HCT116 (cell line): ENCODE results near the gene ZNG1B. TPM values are rescaled to one million over a fixed set of nuclear protein-coding genes. Genes with fewer than 3 reads are reported as not detected.
"Not testable (repeated sequence)": the region's sequence is repeated elsewhere in the genome, so short reads cannot be mapped to it uniquely, and the experiment has no call there.

Experiments
- ATAC-seq: fragments of 200-7000 bp; cut with Tn5 transposase; 2 replicates; pipeline ENCODE4 v1.9.1; 2020; ENCODE audit warnings: mild to moderate bottlenecking, moderate library complexity
- BruUV-seq: library from RNA; stranded (reverse); fragments of 400-500 nt; replicated peaks from 2 replicates; lab custom pipeline; 2021; lab: Mats Ljungman, UMichigan
- CTCF ChIA-PET: fragments of 300-600 bp; sonication (Branson Sonifier 250); formaldehyde crosslinking; loops from one replicate; lab custom pipeline; 2021; ENCODE audit warnings: antibody characterized with exemption; lab: Charles Lee
- POLR2A ChIA-PET: fragments of 300-600, 350-600 bp; sonication (Branson Sonifier 250); formaldehyde crosslinking; loops from one replicate; lab custom pipeline; 2021; ENCODE audit warnings: antibody characterized with exemption; lab: Charles Lee
- RAD21 ChIA-PET, 2 experiments: fragments of 300-600 bp; sonication (Branson Sonifier 250); formaldehyde crosslinking; loops; one replicate each; lab custom pipeline; 2023; ENCODE audit warnings: low total read pairs in 2 of 2; ENCODE audit not compliant: uncharacterized antibody in 2 of 2, unreplicated experiment in 2 of 2, low non-redundant PET in 1 of 2; lab: Charles Lee
- DNase-seq: peaks from one replicate; pipeline ENCODE4 v3.0.0-alpha.2; 2010; ENCODE audit warnings: low read depth, low spot score
- H2AFZ ChIP-seq: fragments of 200-600 bp; shearing (Covaris generic), sonication (generic); 2 replicates; pipeline ENCODE4 v1.6.1; 2017; ENCODE audit warnings: low read depth, mixed run types, mixed read lengths, antibody characterized with exemption, low read length; ENCODE audit not compliant: poor library complexity, severe bottlenecking
- H3K27ac ChIP-seq: 2 replicates; pipeline ENCODE4 v1.5.1; 2012; ENCODE audit warnings: low read depth, low read length
- H3K27me3 ChIP-seq: fragments of 200-600 bp; sonication (generic); 2 replicates; pipeline ENCODE4 v1.6.1; 2016; ENCODE audit warnings: mixed run types, low read length, mixed read lengths; ENCODE audit not compliant: insufficient read depth
- H3K36me3 ChIP-seq, 2 experiments: fragments of 200-500 bp in 1 of 2; fragments of 200-600 bp in 1 of 2; sonication (Bioruptor generic) in 1 of 2; sonication (generic) in 1 of 2; 2 replicates each; pipeline versions ENCODE4 v1.5.1 to v1.6.1; 2014 to 2016; ENCODE audit warnings: low read length in 2 of 2, inconsistent platforms in 1 of 2, mixed read lengths in 1 of 2, mixed run types in 1 of 2; ENCODE audit not compliant: insufficient read depth in 2 of 2, control insufficient read depth in 1 of 2
- H3K4me1 ChIP-seq, 2 experiments: fragments of 200-600 bp in 1 of 2; sonication (generic) in 1 of 2; 2 replicates each; pipeline versions ENCODE4 v1.5.1 to v1.6.1; 2012 to 2017; ENCODE audit warnings: low read length in 2 of 2, inconsistent platforms in 1 of 2, mild to moderate bottlenecking in 1 of 2, mixed read lengths in 1 of 2, mixed run types in 1 of 2, moderate library complexity in 1 of 2; ENCODE audit not compliant: insufficient read depth in 2 of 2, control insufficient read depth in 1 of 2
- H3K4me2 ChIP-seq: fragments of 200-600 bp; sonication (generic); 2 replicates; pipeline ENCODE4 v1.6.1; 2017; ENCODE audit warnings: mixed run types, low read length, mixed read lengths
- H3K4me3 ChIP-seq, 2 experiments: fragments of 200-600 bp in 1 of 2; sonication (generic) in 1 of 2; replicated peaks in 1 of 2; 2 replicates each; pipeline ENCODE4 v1.5.1; 2011 to 2016; ENCODE audit warnings: low read length in 2 of 2, control low read depth in 1 of 2, low read depth in 1 of 2, mild to moderate bottlenecking in 1 of 2, mixed read lengths in 1 of 2, mixed run types in 1 of 2
- H3K79me2 ChIP-seq: fragments of 200-600 bp; sonication (generic); 2 replicates; pipeline ENCODE4 v1.6.1; 2017; ENCODE audit warnings: mild to moderate bottlenecking, mixed run types, low read length, moderate library complexity, mixed read lengths; ENCODE audit not compliant: insufficient read depth
- H3K9ac ChIP-seq: fragments of 200-600 bp; sonication (generic); 2 replicates; pipeline ENCODE4 v1.6.1; 2016; ENCODE audit warnings: low read length, mixed read lengths
- H3K9me2 ChIP-seq: fragments of 200-600 bp; sonication (generic), shearing (Covaris generic); 2 replicates; pipeline ENCODE4 v1.6.1; 2017; ENCODE audit warnings: mixed run types, mild to moderate bottlenecking, moderate library complexity; ENCODE audit not compliant: insufficient read depth
- H3K9me3 ChIP-seq, 2 experiments: fragments of 200-500 bp in 1 of 2; fragments of 200-600 bp in 1 of 2; sonication (Bioruptor generic) in 1 of 2; sonication (generic) in 1 of 2; 2 replicates each; pipeline ENCODE4 v1.6.1; 2014 to 2017; ENCODE audit warnings: low read length in 2 of 2, mixed read lengths in 2 of 2, inconsistent platforms in 1 of 2, low read depth in 1 of 2, mild to moderate bottlenecking in 1 of 2, mixed run types in 1 of 2, moderate library complexity in 1 of 2; ENCODE audit not compliant: control insufficient read depth in 1 of 2, insufficient read depth in 1 of 2
- H4K20me1 ChIP-seq: fragments of 200-600 bp; sonication (generic), shearing (Covaris generic); 2 replicates; pipeline ENCODE4 v1.6.1; 2017; ENCODE audit warnings: mixed run types, mild to moderate bottlenecking, moderate library complexity; ENCODE audit not compliant: insufficient read depth
- intact Hi-C: fragments of 100-400 bp; cut with micrococcal nuclease; formaldehyde crosslinking; loops from 2 replicates; pipeline ENCODE4 v1.10.0; 2022
- total RNA-seq: library from RNA; stranded (reverse); gene quantifications from one replicate; pipeline ENCODE4 v1.2.1, GENCODE V29; 2021; ENCODE audit not compliant: unreplicated experiment

Gene ZNG1B
- total RNA-seq, 1 experiment from 2014 or later = 39.9 TPM

DNA sequence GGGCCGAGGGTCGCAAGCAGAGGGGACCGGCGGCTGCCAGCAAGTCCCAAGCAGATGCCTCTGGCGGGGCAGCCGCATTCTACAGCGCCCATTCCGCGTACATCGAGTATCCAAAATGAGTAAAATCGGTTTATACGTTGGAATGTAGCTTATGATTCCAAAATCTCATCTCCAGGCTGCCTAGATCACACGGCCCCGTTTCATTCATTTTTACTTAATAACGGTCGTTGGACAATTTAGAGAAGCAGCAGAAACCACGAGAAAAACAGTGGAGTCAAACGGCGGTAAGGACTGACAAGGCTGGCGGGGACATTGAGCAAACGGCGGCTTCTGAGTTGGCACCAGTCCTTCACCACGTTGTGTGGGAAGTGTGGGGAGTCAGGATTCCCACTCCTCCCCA is 66.6 kb downstream of the ZNG1B start:
- H3K27ac ChIP-seq, ATAC-seq, H3K9me2 ChIP-seq, DNase-seq, BruUV-seq, H2AFZ ChIP-seq, H3K4me1 ChIP-seq, H3K9me3 ChIP-seq, H4K20me1 ChIP-seq, H3K9ac ChIP-seq, H3K36me3 ChIP-seq, CTCF ChIA-PET, H3K4me3 ChIP-seq, H3K4me2 ChIP-seq, H3K27me3 ChIP-seq, intact Hi-C loops, RAD21 ChIA-PET, H3K79me2 ChIP-seq, POLR2A ChIA-PET: not testable (repeated sequence)

DNA sequence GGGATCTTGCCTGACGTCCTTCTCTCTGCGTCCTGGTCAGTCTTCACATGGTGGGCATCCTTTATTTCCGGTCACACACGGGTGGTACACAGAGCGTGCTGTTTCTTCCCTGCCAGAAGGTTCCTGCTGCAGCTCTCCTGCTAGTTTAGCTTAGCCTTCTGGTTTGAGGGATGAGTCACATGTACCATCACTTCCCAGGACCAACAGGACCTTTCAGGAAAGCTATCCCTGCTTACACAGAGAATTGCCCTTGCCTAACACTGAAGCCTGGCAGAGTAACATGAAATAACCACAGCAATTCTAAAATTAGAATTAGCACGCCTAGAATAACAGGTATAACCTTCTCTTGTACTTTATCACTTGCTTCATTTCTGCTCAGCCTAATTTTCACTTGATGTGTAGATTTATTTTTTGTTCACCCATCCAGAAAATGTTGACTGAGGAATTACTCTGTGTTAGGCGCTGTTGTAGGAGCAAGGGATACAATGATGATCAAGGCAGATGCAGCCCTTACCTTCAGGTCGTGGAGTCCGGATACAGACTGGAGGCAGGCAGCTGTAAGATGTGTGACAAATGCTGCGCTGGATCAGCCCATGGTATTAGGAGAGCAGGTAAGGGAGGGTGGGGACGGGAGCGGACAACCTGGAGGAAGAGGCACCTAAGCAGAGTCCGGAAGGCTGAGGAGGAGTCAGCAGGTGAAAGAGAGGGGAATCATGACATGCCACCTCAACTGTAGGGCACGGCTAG is 70.1 kb downstream of the ZNG1B start:
- H3K79me2 ChIP-seq, H4K20me1 ChIP-seq, H3K27me3 ChIP-seq, H3K36me3 ChIP-seq, H3K9me3 ChIP-seq, H3K9ac ChIP-seq, H3K9me2 ChIP-seq, ATAC-seq, H3K4me3 ChIP-seq, intact Hi-C loops, CTCF ChIA-PET, POLR2A ChIA-PET, H2AFZ ChIP-seq, H3K27ac ChIP-seq, BruUV-seq, DNase-seq, RAD21 ChIA-PET, H3K4me2 ChIP-seq, H3K4me1 ChIP-seq: not testable (repeated sequence)

DNA sequence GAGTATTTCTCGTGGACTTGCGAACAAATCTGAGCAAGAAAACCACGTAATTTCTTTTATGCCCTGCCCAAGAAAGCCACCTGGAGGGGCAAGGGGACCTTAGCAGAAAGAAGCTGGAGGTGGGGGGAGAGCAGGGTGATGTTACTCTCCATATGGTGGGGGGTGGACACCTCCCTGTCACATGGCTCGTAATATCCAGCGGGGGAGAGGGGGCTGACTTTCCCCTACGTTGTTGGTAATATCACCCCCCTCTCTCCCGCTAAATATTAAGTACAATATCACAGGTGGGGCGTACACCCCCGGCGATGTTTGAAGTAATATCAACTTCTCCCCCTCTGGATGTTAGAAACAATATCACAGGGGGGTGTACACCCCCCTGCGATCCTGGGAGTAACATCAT is 70.7 kb downstream of the ZNG1B start:
- DNase-seq, intact Hi-C loops, RAD21 ChIA-PET, BruUV-seq, H3K9me2 ChIP-seq, ATAC-seq, H3K27me3 ChIP-seq, CTCF ChIA-PET, H4K20me1 ChIP-seq, H3K27ac ChIP-seq, H3K9ac ChIP-seq, POLR2A ChIA-PET, H2AFZ ChIP-seq, H3K4me1 ChIP-seq, H3K9me3 ChIP-seq, H3K4me3 ChIP-seq, H3K79me2 ChIP-seq, H3K4me2 ChIP-seq, H3K36me3 ChIP-seq: not testable (repeated sequence)

DNA sequence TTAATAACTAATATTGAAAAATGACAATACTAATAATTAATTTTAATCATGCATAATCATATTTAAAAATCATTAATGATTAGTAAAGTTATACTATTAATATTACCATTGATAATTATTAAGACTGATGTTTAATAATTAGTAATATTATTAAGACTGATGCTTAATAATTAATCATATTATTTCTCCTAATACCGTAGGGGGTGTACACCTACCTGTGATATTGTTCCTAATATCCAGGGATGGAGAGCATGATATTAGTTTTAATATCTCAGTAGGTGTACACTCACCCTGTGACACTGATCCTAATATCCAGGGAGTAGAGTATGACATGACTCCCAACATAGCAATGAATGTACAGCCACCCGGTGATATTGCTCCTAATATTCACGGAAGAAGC is 73.4 kb downstream of the ZNG1B start:
- not testable (repeated sequence) for BruUV-seq

More for the DNA sequence above, 73.4 kb downstream of the ZNG1B start:
- DNase-seq, H3K9ac ChIP-seq, H3K4me3 ChIP-seq, ATAC-seq, H3K36me3 ChIP-seq, intact Hi-C loops, H3K9me3 ChIP-seq, H2AFZ ChIP-seq, H3K27me3 ChIP-seq, H3K27ac ChIP-seq, H4K20me1 ChIP-seq, H3K9me2 ChIP-seq, RAD21 ChIA-PET, CTCF ChIA-PET, H3K79me2 ChIP-seq, H3K4me1 ChIP-seq, H3K4me2 ChIP-seq, POLR2A ChIA-PET: not testable (repeated sequence)
